ENCODE data around the gene COL4A2.

DNA sequence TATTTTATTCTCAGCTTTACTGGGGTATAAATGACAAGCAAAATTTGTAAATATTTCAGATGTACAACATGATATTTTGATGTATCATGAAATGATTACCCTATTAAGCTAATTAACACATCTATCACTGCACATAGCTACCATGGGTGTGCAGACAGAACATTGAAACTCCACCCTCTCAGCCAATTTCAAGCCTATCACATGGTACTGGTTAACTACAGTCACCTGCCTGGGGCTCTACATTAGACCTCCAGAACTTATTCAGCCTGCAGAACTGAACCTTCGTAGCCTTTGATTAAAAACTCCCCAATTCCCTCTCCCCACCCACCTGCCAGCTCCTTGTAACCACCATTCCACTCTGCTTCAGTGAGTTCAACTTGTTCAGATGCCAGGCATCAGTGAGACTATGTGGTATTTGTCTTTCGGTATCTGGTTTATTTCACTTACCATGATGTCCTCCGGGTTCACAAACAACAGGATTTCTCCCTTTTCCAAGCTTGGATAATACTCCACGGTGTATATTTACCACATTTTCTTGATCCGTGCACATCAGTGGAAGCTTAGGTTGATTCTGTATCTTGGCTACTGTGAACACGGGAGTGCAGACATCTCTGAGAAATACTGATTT lies 235.2 kb downstream of the COL4A2 start:
- TF ChIP-seq, protein P1, sequence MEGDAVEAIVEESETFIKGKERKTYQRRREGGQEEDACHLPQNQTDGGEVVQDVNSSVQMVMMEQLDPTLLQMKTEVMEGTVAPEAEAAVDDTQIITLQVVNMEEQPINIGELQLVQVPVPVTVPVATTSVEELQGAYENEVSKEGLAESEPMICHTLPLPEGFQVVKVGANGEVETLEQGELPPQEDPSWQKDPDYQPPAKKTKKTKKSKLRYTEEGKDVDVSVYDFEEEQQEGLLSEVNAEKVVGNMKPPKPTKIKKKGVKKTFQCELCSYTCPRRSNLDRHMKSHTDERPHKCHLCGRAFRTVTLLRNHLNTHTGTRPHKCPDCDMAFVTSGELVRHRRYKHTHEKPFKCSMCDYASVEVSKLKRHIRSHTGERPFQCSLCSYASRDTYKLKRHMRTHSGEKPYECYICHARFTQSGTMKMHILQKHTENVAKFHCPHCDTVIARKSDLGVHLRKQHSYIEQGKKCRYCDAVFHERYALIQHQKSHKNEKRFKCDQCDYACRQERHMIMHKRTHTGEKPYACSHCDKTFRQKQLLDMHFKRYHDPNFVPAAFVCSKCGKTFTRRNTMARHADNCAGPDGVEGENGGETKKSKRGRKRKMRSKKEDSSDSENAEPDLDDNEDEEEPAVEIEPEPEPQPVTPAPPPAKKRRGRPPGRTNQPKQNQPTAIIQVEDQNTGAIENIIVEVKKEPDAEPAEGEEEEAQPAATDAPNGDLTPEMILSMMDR (IDR thresholded peaks at IDR 0.05) = no peak
- TF ChIP-seq POLR2A (IDR thresholded peaks at IDR 0.05) = no peak
